ENCODE measurements around the gene OR5H6. TPM values are rescaled to one million over a fixed set of nuclear protein-coding genes. Genes with fewer than 3 reads are reported as not detected.

The OR5H6 gene
- total and polyA plus RNA-seq, 2 of the 13 experiments (the other 11 are each of a cell fraction or from before 2014, with no cell fraction given): not detected

GRCh38 chr3:98291332-98291957, 27.4 kb downstream of the OR5H6 start (continued):
- TF ChIP-seq ZBTB7B (CRISPR knock-in tag; IDR thresholded peaks at IDR 0.05) (no peak), NR3C1 (CRISPR knock-in tag; IDR thresholded peaks at IDR 0.05) (no peak), ZNF101 (CRISPR knock-in tag; IDR thresholded peaks at IDR 0.05; ENCODE audit: borderline replicate concordance, low read depth) (no peak), PRPF4 (IDR thresholded peaks at IDR 0.05; ENCODE audit: low read depth, low read length, poor library complexity, severe bottlenecking) (no peak), ZSCAN30 (CRISPR knock-in tag; IDR thresholded peaks at IDR 0.05) (no peak), ZNF441 (CRISPR knock-in tag; IDR thresholded peaks at IDR 0.05; ENCODE audit: borderline replicate concordance) (no peak), SIX1 (CRISPR knock-in tag; IDR thresholded peaks at IDR 0.05; ENCODE audit: borderline replicate concordance) (no peak), NR2F6 (IDR thresholded peaks at IDR 0.05) (no peak), NR2F6 (CRISPR knock-in tag; IDR thresholded peaks at IDR 0.05) (peak; percentile 32; the same call in 1 of the 2 replicates), MIER2 (CRISPR knock-in tag; IDR thresholded peaks at IDR 0.05) (no peak; the same call in 1 of the 2 replicates), NFATC3 (CRISPR knock-in tag; IDR thresholded peaks at IDR 0.05) (no peak), ELF3 (CRISPR knock-in tag; IDR thresholded peaks at IDR 0.05) (no peak), ZNF180 (CRISPR knock-in tag; IDR thresholded peaks at IDR 0.05; ENCODE audit: borderline replicate concordance, low read depth) (no peak), ZNF850 (CRISPR knock-in tag; conservative IDR thresholded peaks at IDR 0.05) (no peak), ARNT2 (CRISPR knock-in tag; IDR thresholded peaks at IDR 0.05; ENCODE audit: low read depth) (no peak), NFYC (CRISPR knock-in tag; IDR thresholded peaks at IDR 0.05) (no peak), ZC3H4 (CRISPR knock-in tag; IDR thresholded peaks at IDR 0.05; ENCODE audit: borderline replicate concordance) (no peak), ZNF784 (CRISPR knock-in tag; IDR thresholded peaks at IDR 0.05; ENCODE audit: borderline replicate concordance) (no peak), CC2D1A (CRISPR knock-in tag; IDR thresholded peaks at IDR 0.05) (no peak), ZBTB10 (CRISPR knock-in tag; IDR thresholded peaks at IDR 0.05; ENCODE audit: borderline replicate concordance) (no peak), RXRB (CRISPR knock-in tag; IDR thresholded peaks at IDR 0.05; ENCODE audit: borderline replicate concordance) (no peak), ZFAT (CRISPR knock-in tag; conservative IDR thresholded peaks at IDR 0.05) (no peak)
- TF ChIP-seq, protein P1, sequence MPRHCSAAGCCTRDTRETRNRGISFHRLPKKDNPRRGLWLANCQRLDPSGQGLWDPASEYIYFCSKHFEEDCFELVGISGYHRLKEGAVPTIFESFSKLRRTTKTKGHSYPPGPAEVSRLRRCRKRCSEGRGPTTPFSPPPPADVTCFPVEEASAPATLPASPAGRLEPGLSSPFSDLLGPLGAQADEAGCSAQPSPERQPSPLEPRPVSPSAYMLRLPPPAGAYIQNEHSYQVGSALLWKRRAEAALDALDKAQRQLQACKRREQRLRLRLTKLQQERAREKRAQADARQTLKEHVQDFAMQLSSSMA (CRISPR knock-in tag; IDR thresholded peaks at IDR 0.05): no peak
- TF ChIP-seq, protein P2, sequence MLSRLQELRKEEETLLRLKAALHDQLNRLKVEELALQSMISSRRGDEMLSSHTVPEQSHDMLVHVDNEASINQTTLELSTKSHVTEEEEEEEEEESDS (CRISPR knock-in tag; IDR thresholded peaks at IDR 0.05; ENCODE audit: borderline replicate concordance): no peak
- TF ChIP-seq, protein P3, sequence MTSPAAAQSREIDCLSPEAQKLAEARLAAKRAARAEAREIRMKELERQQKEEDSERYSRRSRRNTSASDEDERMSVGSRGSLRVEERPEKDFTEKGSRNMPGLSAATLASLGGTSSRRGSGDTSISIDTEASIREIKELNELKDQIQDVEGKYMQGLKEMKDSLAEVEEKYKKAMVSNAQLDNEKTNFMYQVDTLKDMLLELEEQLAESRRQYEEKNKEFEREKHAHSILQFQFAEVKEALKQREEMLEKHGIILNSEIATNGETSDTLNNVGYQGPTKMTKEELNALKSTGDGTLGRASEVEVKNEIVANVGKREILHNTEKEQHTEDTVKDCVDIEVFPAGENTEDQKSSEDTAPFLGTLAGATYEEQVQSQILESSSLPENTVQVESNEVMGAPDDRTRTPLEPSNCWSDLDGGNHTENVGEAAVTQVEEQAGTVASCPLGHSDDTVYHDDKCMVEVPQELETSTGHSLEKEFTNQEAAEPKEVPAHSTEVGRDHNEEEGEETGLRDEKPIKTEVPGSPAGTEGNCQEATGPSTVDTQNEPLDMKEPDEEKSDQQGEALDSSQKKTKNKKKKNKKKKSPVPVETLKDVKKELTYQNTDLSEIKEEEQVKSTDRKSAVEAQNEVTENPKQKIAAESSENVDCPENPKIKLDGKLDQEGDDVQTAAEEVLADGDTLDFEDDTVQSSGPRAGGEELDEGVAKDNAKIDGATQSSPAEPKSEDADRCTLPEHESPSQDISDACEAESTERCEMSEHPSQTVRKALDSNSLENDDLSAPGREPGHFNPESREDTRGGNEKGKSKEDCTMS (CRISPR knock-in tag; conservative IDR thresholded peaks at IDR 0.05): no peak

Data from HepG2 (cell line).